B cell (primary cell): ENCODE measurements around the gene THAP11. TPM values are rescaled to one million over a fixed set of nuclear protein-coding genes. Genes with fewer than 3 reads are reported as not detected.
A peak's percentile ranks its signal among the peaks of the same experiment; 100 is the strongest.

ENCODE experiments used
- ATAC-seq: fragments of 200-7000 bp; cut with Tn5 transposase; one replicate; pipeline ENCODE4 v1.10.0; 2021; ENCODE audit warnings: low read depth, mild to moderate bottlenecking, moderate number of reproducible peaks, moderate library complexity
- CTCF ChIA-PET: fragments of 350-600 bp; sonication (Branson Sonifier 250); formaldehyde crosslinking; loops from one replicate; lab custom pipeline; 2021; ENCODE audit warnings: antibody characterized with exemption, inconsistent platforms; lab: Charles Lee
- POLR2A ChIA-PET: fragments of 350-600 bp; sonication (Branson Sonifier 250); formaldehyde crosslinking; loops from one replicate; lab custom pipeline; 2021; ENCODE audit warnings: antibody characterized with exemption; lab: Charles Lee
- DNase-seq: peaks from one replicate; pipeline ENCODE4 v3.0.0; 2013
- H2AFZ ChIP-seq: 2 replicates; pipeline ENCODE4 v1.6.1; 2012; ENCODE audit warnings: mild to moderate bottlenecking, low read depth, low read length; ENCODE audit not compliant: insufficient read depth, poor library complexity, severe bottlenecking
- H3K27ac ChIP-seq, 2 donors: 1 replicate in 1 of 2; 2 replicates in 1 of 2; pipeline ENCODE4 v1.5.1; 2012 to 2013; ENCODE audit warnings: low read length in 2 of 2, mild to moderate bottlenecking in 2 of 2, moderate library complexity in 1 of 2
- H3K27me3 ChIP-seq, 4 experiments: fragments of 200-600 bp in 1 of 4; sonication (generic) in 1 of 4; replicated peaks in 1 of 4; 1 replicate in 2 of 4; 2 replicates in 2 of 4; pipeline versions ENCODE4 v1.6.1 to v1.7.0; 2013 to 2016; ENCODE audit warnings: low read length in 3 of 4, mild to moderate bottlenecking in 2 of 4, mixed read lengths in 1 of 4, moderate library complexity in 1 of 4; ENCODE audit not compliant: insufficient read depth in 4 of 4, control insufficient read depth in 3 of 4; ENCODE audit errors: control extremely low read depth in 1 of 4
- H3K36me3 ChIP-seq, 2 experiments: replicated peaks in 1 of 2; 1 replicate in 1 of 2; 2 replicates in 1 of 2; pipeline versions ENCODE4 v1.6.1 to v1.7.1; 2013; ENCODE audit warnings: low read length in 1 of 2; ENCODE audit not compliant: insufficient read depth in 2 of 2, control insufficient read depth in 1 of 2; ENCODE audit errors: control extremely low read depth in 1 of 2, extremely low read depth in 1 of 2
- H3K4me1 ChIP-seq, 2 donors: fragments of 200-600 bp in 1 of 2; sonication (generic) in 1 of 2; 1 replicate in 1 of 2; 2 replicates in 1 of 2; pipeline versions ENCODE4 v1.5.1 to v1.6.1; 2013 to 2017; ENCODE audit warnings: low read length in 2 of 2; ENCODE audit not compliant: control insufficient read depth in 2 of 2, insufficient read depth in 2 of 2
- H3K4me2 ChIP-seq: replicated peaks from 2 replicates; pipeline ENCODE3; 2012; ENCODE audit warnings: mild to moderate bottlenecking, low read depth, low read length; ENCODE audit not compliant: poor library complexity, severe bottlenecking
- H3K4me3 ChIP-seq, 5 experiments: fragments of 200-600 bp in 1 of 5; sonication (generic) in 1 of 5; 1 replicate in 3 of 5; 2 replicates in 2 of 5; pipeline versions ENCODE4 v1.5.1 to v1.7.0; 2011 to 2016; ENCODE audit warnings: low read length in 4 of 5, mild to moderate bottlenecking in 4 of 5, low read depth in 2 of 5, control low read depth in 1 of 5, moderate library complexity in 1 of 5; ENCODE audit not compliant: insufficient read depth in 1 of 5; ENCODE audit errors: control extremely low read depth in 1 of 5, extremely low read depth in 1 of 5
- H3K79me2 ChIP-seq: fragments of 200-600 bp; sonication (generic); one replicate; pipeline ENCODE4 v1.6.0; 2016; ENCODE audit warnings: low read length; ENCODE audit not compliant: control insufficient read depth, insufficient read depth
- H3K9ac ChIP-seq: fragments of 200-600 bp; sonication (generic); 2 replicates; pipeline ENCODE4 v1.6.1; 2017; ENCODE audit warnings: mild to moderate bottlenecking, low read length, moderate library complexity
- H3K9me3 ChIP-seq, 3 donors: one replicate each; pipeline versions ENCODE4 v1.6.1 to v1.7.1; 2013; ENCODE audit warnings: low read length in 2 of 3; ENCODE audit not compliant: control insufficient read depth in 2 of 3, insufficient read depth in 1 of 3; ENCODE audit errors: control extremely low read depth in 1 of 3
- H4K20me1 ChIP-seq: 2 replicates; pipeline ENCODE4 v1.6.0; 2012; ENCODE audit warnings: mild to moderate bottlenecking, low read length; ENCODE audit not compliant: insufficient read depth, control insufficient read depth, poor library complexity, severe bottlenecking
- H3K27ac Mint-ChIP-seq: one replicate; pipeline ENCODE4 v1.8.0; 2021; ENCODE audit warnings: mixed read lengths
- H3K27me3 Mint-ChIP-seq: one replicate; pipeline ENCODE4 v1.8.0; 2021; ENCODE audit warnings: mixed read lengths
- H3K4me1 Mint-ChIP-seq: one replicate; pipeline ENCODE4 v1.8.0; 2021; ENCODE audit warnings: mixed read lengths
- H3K4me3 Mint-ChIP-seq: one replicate; pipeline ENCODE4 v1.8.0; 2021; ENCODE audit warnings: mixed read lengths
- H3K9me3 Mint-ChIP-seq: one replicate; pipeline ENCODE4 v1.8.0; 2022; ENCODE audit warnings: mixed read lengths; ENCODE audit not compliant: insufficient read depth
- EZH2 ChIP-seq: IDR thresholded peaks from 2 replicates; pipeline ENCODE4 v1.6.1; 2012; ENCODE audit warnings: borderline replicate concordance, low read depth, mild to moderate bottlenecking, moderate library complexity, low read length; ENCODE audit not compliant: insufficient read depth, poor library complexity, severe bottlenecking
- WGBS: methylation state at CpG from one replicate; pipeline ENCODE4 v1.1.5; 2013; ENCODE audit warnings: missing lambda C conversion rate; ENCODE audit not compliant: insufficient coverage; 5-methylcytosine and 5-hydroxymethylcytosine counted together
- intact Hi-C: fragments of 100-400 bp; cut with micrococcal nuclease; formaldehyde crosslinking; loops from one replicate; pipeline ENCODE4 v1.10.0; 2022
- polyA plus RNA-seq: library from polyadenylated mRNA; depleted of rRNA; stranded (reverse); fragments of >200 nt; gene quantifications from 2 replicates; pipeline ENCODE4 v1.2.3, GENCODE V29; 2012
- total RNA-seq, 2 donors: library from RNA; stranded (reverse); fragments of 120-200 nt in 1 of 2; gene quantifications; 1 replicate in 1 of 2; 2 replicates in 1 of 2; pipeline versions ENCODE4 v1.2.3 to v1.2.4, GENCODE V29; 2013 to 2022
- TF ChIP-seq, protein P1 (sequence below): fragments of 200-600 bp; IDR thresholded peaks from one replicate; pipeline ENCODE4 v1.8.0; 2022; ENCODE audit warnings: antibody characterized with exemption, mild to moderate bottlenecking

The THAP11 gene
- total and polyA plus RNA-seq, 2 donors (not counting 1 experiment from before 2014, with no cell fraction given), result 24.4 to 42.7 TPM

- Histone ChIP-seq H4K20me1 (peaks cover 29% of the 10 kb centered on the region), H3K4me2 (no peak overlapping the region), H2AFZ (no peak overlapping the region), H3K9me3 (no peaks in the 10 kb centered on the region), H3K79me2 (peaks cover 48% of the 10 kb centered on the region), H3K27ac (no peak overlapping the region), H3K36me3 (peaks cover 0 to 38% of the 10 kb centered on the region in 2 experiments), H3K9ac (no peak overlapping the region), H3K4me1 (no peaks in the 10 kb centered on the region), H3K27me3 (no peaks in the 10 kb centered on the region), H3K4me3 (no peak overlapping the region)
- DNase-seq (no peak), ATAC-seq (no peak)
- no peak overlapping the region for H3K27ac Mint-ChIP-seq
- H3K27me3 Mint-ChIP-seq, result no peaks in the 10 kb centered on the region
- ChIA-PET CTCF (interaction anchor here (1.3 to 1.6 kb wide), 3 partner anchors 10 to 48 kb away, joined by 3 to 15 read pairs (median 3); no protein-coding TSS in a partner anchor), POLR2A (interaction anchor here (0.7 kb wide), 1 partner anchor 586 kb away, joined by 6 read pairs; no protein-coding TSS in a partner anchor)
- peaks cover 7% of the 10 kb centered on the region for H3K4me1 Mint-ChIP-seq
- intact Hi-C loops, result loop anchor here (2.0 kb wide), 1 partner anchor 48 kb away; no protein-coding TSS in a partner anchor
- no CpG with 5 or more reads among the region's 2 CpGs for WGBS
- TF ChIP-seq, protein P1, sequence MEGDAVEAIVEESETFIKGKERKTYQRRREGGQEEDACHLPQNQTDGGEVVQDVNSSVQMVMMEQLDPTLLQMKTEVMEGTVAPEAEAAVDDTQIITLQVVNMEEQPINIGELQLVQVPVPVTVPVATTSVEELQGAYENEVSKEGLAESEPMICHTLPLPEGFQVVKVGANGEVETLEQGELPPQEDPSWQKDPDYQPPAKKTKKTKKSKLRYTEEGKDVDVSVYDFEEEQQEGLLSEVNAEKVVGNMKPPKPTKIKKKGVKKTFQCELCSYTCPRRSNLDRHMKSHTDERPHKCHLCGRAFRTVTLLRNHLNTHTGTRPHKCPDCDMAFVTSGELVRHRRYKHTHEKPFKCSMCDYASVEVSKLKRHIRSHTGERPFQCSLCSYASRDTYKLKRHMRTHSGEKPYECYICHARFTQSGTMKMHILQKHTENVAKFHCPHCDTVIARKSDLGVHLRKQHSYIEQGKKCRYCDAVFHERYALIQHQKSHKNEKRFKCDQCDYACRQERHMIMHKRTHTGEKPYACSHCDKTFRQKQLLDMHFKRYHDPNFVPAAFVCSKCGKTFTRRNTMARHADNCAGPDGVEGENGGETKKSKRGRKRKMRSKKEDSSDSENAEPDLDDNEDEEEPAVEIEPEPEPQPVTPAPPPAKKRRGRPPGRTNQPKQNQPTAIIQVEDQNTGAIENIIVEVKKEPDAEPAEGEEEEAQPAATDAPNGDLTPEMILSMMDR, result no peak
- TF ChIP-seq EZH2, result no peak
- H3K4me3 Mint-ChIP-seq, result no peak overlapping the region
- no peaks in the 10 kb centered on the region for H3K9me3 Mint-ChIP-seq
Measured at GRCh38 chr16:67864594-67864993, 22.5 kb downstream of the THAP11 start.

DNA sequence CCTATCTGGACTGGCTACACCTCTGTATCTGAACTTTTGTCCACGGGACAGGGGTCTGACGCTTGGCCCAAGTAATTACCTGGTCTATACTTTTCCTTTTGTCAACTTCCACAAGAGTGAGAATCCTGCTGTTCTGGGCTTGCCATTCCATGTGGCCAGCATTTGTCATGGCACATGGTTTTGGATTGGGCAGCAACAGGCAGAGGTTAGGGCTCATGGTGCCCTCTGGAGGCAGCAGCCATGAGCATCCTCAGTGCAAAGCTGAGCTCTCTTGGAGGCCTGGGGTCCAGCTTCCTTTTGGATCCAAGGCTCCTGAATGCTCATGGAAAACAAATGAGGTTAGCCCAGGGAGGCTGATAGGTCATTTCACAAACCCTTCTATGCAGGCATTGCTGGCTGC is 23.2 kb downstream of the THAP11 start:
- Histone ChIP-seq H3K36me3 (peaks cover 0 to 44% of the 10 kb centered on the region in 2 experiments), H3K27me3 (no peaks in the 10 kb centered on the region), H3K4me2 (no peak overlapping the region), H4K20me1 (peaks cover 26% of the 10 kb centered on the region), H3K4me3 (no peak overlapping the region), H3K4me1 (no peaks in the 10 kb centered on the region), H2AFZ (no peak overlapping the region), H3K27ac (no peak overlapping the region), H3K9ac (no peak overlapping the region), H3K79me2 (peaks cover 41% of the 10 kb centered on the region), H3K9me3 (no peaks in the 10 kb centered on the region)
- DNase-seq (no peak), ATAC-seq (peak; percentile 33)
- ChIA-PET POLR2A (interaction anchor here (0.7 kb wide), 2 partner anchors 32 to 204 kb away, joined by 7 to 8 read pairs; no protein-coding TSS in a partner anchor), CTCF (interaction anchor here (0.6 to 1.6 kb wide), 11 partner anchors 9 to 578 kb away, joined by 3 to 15 read pairs (median 3); partner anchors contain the start of gene ATP6V0D1)
- peaks cover 7% of the 10 kb centered on the region for H3K4me1 Mint-ChIP-seq
- H3K27me3 Mint-ChIP-seq, result no peaks in the 10 kb centered on the region
- intact Hi-C loops, result loop anchor here (2.0 kb wide), 1 partner anchor 49 kb away; no protein-coding TSS in a partner anchor
- TF ChIP-seq EZH2, result no peak
- TF ChIP-seq, protein P1, result no peak
- no peaks in the 10 kb centered on the region for H3K9me3 Mint-ChIP-seq
- H3K27ac Mint-ChIP-seq, result no peak overlapping the region
- 96% methylated on average over 2 of the region's 2 CpGs for WGBS
- H3K4me3 Mint-ChIP-seq, result no peak overlapping the region
